Fibroblast of the aortic adventitia (primary cell): ENCODE data around the gene COL18A1. TPM values are rescaled to one million over a fixed set of nuclear protein-coding genes. Genes with fewer than 3 reads are reported as not detected.

Experiments used
- DNase-seq: peaks from one replicate; pipeline ENCODE4 v3.0.0-alpha.2; 2010; ENCODE audit warnings: low read depth
- H3K4me3 ChIP-seq: 2 replicates; pipeline ENCODE4 v1.5.1; 2011; ENCODE audit warnings: low read depth, mild to moderate bottlenecking, control low read depth, low read length, moderate library complexity
- total RNA-seq: library from RNA; depleted of rRNA; stranded (reverse); fragments of >200 nt; gene quantifications from 2 replicates; pipeline ENCODE4 v1.2.3, GENCODE V29; 2012; ENCODE audit warnings: low replicate concordance
- TF ChIP-seq, protein P1 (sequence below): IDR thresholded peaks from 2 replicates; pipeline ENCODE4 v1.5.1; 2011; ENCODE audit warnings: mild to moderate bottlenecking, low read length, control low read depth, inconsistent platforms; ENCODE audit not compliant: insufficient read depth

The COL18A1 gene
- total RNA-seq, 1 donor = 57.9 TPM

DNA sequence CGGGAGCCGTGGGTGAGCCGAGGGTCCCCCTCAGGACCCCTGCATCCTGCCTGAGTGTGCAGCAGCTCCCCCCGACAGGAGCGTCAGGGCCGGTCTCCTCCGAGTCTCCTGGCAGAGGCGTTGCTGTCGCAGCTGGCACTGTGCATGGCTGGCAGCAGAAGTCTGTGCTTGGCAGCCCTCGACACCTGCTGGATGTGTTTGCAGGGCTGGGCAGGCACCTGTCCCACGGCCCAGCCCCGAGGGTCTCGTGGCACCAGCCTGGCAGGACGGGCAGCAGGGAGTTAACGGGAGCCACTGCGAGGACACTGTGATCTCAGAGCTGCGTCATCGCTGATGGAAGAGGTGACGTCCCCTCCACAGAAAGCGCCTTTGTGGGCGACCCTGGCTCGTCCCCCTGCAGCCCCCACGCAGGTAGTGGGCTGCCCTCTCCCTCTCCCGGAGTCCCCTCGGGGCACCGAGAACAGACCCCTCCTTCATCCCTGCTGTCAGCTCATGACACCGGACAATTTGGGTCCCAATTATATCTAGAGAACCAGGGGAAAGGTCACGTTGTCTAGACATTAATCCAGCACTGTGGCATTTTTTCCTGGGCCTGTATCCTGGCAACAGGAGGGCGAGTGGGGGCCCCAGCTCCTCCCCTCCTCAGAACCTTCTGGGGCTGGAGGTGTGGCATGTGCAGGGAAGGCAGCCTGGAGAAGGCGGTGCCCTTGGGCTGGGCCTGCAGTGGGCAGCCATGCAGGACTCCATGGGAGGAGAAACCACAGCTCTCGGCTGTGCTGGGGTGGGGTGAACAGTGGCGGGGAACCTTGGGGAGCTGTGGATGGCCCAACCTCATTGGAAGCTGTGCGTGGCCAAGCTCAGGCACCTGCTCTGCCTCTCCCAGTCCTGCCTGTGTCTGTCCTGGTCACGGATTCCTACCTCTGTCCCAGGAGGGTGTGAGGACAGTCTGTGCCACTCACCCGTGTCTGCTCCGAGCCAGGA is 15.4 kb downstream of the COL18A1 start:
- no peak for DNase-seq
- no peak overlapping the region for H3K4me3 ChIP-seq
- TF ChIP-seq, protein P1, sequence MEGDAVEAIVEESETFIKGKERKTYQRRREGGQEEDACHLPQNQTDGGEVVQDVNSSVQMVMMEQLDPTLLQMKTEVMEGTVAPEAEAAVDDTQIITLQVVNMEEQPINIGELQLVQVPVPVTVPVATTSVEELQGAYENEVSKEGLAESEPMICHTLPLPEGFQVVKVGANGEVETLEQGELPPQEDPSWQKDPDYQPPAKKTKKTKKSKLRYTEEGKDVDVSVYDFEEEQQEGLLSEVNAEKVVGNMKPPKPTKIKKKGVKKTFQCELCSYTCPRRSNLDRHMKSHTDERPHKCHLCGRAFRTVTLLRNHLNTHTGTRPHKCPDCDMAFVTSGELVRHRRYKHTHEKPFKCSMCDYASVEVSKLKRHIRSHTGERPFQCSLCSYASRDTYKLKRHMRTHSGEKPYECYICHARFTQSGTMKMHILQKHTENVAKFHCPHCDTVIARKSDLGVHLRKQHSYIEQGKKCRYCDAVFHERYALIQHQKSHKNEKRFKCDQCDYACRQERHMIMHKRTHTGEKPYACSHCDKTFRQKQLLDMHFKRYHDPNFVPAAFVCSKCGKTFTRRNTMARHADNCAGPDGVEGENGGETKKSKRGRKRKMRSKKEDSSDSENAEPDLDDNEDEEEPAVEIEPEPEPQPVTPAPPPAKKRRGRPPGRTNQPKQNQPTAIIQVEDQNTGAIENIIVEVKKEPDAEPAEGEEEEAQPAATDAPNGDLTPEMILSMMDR = no peak

DNA sequence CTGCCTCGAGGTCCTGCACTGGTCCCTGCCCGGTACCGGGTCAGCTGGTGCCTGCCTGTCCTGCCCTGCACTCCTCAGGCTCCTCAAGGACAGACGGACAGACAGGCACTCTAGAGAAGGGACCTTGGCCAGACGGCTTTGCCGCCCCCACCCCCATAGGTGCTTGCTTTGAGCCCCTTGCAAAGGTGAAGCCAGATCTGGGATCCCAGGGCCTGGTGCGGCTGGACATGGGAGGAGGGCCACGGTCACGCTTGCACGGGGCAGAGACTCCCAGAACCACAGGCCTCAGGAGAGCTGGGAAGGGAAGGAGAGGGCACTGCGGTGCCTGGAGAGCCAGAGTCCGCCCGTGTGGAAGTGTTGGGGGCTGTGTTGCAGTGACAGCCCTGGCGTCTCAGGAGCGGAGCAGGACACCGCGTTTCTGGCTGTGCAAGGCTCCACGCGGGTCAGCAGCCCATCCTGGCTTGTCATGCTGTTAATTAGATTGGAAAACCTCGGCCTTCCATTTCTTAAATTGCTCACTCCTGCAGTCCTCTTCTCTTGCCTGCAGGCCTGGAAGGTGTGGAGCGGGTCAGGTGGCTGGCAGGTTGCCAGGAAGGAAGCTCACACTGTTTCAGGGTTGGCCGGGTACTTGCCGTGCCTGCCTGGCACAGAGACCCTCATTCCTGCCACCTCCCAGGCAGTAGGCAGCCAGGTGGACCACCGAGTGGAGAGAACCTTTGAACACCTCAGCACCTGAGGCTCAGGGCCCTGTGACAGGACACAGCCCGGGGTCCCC is 16.3 kb downstream of the COL18A1 start:
- H3K4me3 ChIP-seq = no peak overlapping the region
- no peak for DNase-seq
- TF ChIP-seq, protein P1 = no peak

DNA sequence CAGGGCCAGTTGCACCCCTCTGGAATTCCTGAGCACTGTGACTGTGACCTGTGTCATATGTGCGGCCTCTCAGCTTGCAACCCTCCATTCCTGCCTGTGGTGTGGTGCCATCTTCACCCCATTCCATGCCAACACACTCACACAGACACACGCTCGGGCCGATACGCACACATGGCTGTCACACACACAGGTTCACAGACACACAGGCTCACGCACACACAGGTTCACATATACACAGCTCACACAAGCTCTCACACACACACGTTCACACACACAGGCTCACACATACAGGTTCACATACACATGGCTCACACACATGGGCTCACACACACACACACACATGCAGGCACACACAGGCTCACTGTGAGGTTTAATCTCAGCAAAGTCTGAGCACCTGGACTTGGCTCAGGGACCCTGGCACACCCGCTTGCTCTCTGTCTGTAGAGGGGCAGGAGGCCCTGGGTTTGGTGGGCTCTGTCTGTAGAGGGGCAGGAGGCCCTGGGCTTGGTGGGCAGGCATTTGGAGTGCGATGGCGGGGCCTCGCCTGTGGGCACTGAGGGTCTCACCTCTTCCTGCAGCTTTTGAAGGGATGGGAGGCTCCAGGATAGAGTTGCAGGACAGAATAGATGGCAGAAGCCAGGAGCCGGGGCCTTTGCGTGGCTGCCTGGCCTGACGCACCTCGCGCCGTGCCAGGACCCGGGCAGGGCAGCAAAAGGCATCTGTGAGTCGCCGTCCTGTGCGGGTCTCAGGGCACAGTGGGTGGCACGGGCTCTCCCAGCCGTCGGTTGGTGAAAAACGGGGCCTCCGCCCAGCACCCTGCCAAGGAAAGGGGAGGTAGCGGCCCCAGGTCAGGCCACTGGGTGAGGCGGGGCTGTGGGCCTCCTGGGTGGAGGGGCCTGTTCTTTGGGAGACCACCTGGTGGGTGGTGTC is 17.1 kb downstream of the COL18A1 start:
- no peak overlapping the region for H3K4me3 ChIP-seq
- no peak for DNase-seq
- TF ChIP-seq, protein P1 = no peak

DNA sequence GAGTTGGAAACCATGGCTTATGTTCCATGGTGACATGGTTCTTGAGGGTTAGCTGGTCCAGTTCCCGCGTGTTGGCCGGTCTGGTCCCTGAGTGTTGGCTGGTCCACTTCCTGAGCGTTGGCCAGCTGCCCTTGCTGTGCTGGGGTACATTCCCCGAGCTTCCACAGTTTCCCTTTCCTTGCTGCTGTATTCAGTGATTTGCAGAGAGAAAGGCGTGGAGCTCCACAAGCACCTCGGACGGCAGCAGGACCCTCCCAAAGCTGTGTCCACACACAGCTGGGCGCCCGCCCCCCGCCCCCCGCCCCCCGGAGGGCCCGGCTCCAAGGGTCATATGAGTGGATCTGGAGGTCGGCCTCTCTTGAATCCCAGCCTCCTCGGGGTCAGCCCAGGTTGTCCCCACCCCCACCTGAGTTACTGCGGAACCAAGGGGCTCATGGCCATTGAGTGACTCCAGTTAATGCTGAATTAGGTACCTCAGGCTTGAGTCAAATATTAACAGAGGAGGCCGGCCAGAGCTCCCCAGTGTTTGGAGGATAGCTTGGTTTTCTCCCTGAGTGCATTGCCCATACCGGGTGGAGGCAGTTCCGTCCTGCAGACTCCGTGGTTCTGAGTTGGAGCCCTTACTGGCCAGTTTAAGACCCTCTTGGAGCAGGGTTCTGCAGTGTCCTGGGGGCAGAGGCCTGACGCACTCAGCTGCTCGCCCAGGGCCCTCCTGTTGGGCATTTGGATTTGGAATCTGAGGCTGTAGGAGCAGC is 18.4 kb downstream of the COL18A1 start:
- H3K4me3 ChIP-seq = no peak overlapping the region
- no peak for DNase-seq
- TF ChIP-seq, protein P1 = no peak

DNA sequence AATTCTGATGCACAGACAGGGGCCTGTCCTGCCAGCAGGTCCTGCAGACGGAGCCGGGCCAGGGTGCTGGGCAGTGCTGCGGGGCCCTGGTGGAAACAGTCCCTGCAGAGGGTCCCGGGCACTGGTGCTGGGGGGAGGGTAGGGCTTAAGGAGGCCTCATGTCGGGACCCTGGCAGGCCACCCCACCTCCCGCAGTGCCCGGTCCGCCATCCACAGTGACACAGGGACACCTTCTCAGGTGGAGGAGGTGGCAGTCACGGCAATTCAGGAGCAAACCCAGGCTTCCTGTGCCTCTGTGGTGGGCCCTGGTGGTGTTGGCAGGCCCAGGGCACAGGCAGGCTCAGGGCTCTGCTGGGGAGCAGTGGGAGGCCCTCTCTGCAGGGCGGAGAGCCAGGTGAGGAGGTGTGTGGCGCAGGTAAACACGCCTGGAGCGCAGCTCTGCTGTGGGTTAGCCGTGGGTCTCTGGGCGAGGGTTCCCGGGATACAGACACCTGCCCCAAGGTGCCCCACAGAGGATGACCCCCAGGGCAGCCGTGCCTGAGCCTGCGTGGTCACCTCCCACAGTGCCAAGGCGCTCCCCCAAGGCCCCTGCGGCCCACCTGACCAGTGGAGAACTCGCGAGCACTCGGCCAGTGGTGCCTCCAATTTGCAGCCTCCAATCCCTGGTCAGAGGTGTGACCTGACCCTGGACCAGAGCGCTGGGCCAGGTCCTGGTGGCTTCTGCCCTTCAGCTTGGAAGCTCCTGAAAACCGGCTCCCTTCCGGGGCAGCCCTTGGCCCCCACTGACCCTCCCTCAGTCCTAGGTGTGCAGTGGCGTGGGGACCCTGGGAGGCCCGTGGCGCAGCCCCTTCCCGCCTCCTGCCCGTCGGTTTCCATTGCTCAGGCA is 19.2 kb downstream of the COL18A1 start:
- DNase-seq = no peak
- H3K4me3 ChIP-seq = no peak overlapping the region
- TF ChIP-seq, protein P1 = no peak
